GM12878 (cell line): Measurements from ENCODE around the gene CNMD. TPM values are rescaled to one million over a fixed set of nuclear protein-coding genes. Genes with fewer than 3 reads are reported as not detected.

ENCODE experiments used
- ATAC-seq: fragments of 200-7000 bp; cut with Tn5 transposase; 3 replicates; pipeline ENCODE4 v1.9.1; 2020; ENCODE audit warnings: mild to moderate bottlenecking, moderate library complexity
- BruUV-seq: library from RNA; stranded (reverse); fragments of 400-500 nt; replicated peaks from 2 replicates; lab custom pipeline; 2021; lab: Mats Ljungman, UMichigan
- CTCF ChIA-PET: fragments of 300-600 bp; sonication (Branson Sonifier 250); formaldehyde crosslinking; extraction: SDS; loops from one replicate; lab custom pipeline; 2021; ENCODE audit warnings: inconsistent platforms; lab: Yijun Ruan, JAX
- POLR2A ChIA-PET: fragments of 350-600 bp; formaldehyde crosslinking; extraction: SDS; loops from one replicate; lab custom pipeline; 2021; ENCODE audit warnings: inconsistent platforms; lab: Charles Lee
- RAD21 ChIA-PET: fragments of 300-600 bp; sonication (Branson Sonifier 250); formaldehyde crosslinking; loops from one replicate; lab custom pipeline; 2023; ENCODE audit warnings: antibody characterized with exemption; ENCODE audit not compliant: unreplicated experiment; lab: Charles Lee
- SMC1A ChIA-PET: fragments of 300-600 bp; sonication (Branson Sonifier 250); formaldehyde crosslinking; loops from one replicate; lab custom pipeline; 2023; ENCODE audit not compliant: unreplicated experiment, uncharacterized antibody; lab: Charles Lee
- DNase-seq: peaks from one replicate; pipeline ENCODE4 v3.0.0-alpha.2; 2011; ENCODE audit warnings: low read depth, low spot score
- FAIRE-seq: peaks from 3 replicates; lab custom pipeline; 2011; peaks lifted over from hg19 to GRCh38; lab: Jason Lieb, UNC
- H2AFZ ChIP-seq: 2 replicates; pipeline ENCODE4 v1.6.0; 2011; ENCODE audit warnings: low read depth, low read length, control low read depth; ENCODE audit not compliant: control insufficient read depth
- H3K27ac ChIP-seq: 2 replicates; pipeline ENCODE4 v1.5.1; 2011; ENCODE audit warnings: control low read depth; ENCODE audit not compliant: control insufficient read depth, insufficient read depth
- H3K27me3 ChIP-seq, 2 experiments: replicated peaks in 1 of 2; 2 replicates each; pipeline versions ENCODE4 v1.6.0 to v1.6.1; 2011; ENCODE audit warnings: low read length in 1 of 2; ENCODE audit not compliant: control insufficient read depth in 2 of 2, insufficient read depth in 2 of 2
- H3K36me3 ChIP-seq, 2 experiments: 2 replicates each; pipeline ENCODE4 v1.5.1; 2011; ENCODE audit warnings: low read length in 1 of 2; ENCODE audit not compliant: control insufficient read depth in 2 of 2, insufficient read depth in 2 of 2
- H3K4me1 ChIP-seq: 2 replicates; pipeline ENCODE4 v1.6.1; 2011; ENCODE audit warnings: mild to moderate bottlenecking, low read length, moderate library complexity, mixed read lengths; ENCODE audit not compliant: control insufficient read depth, insufficient read depth
- H3K4me2 ChIP-seq: 2 replicates; pipeline ENCODE4 v1.6.0; 2011; ENCODE audit warnings: control low read depth; ENCODE audit not compliant: control insufficient read depth, insufficient read depth
- H3K4me3 ChIP-seq: fragments of 200-600 bp; sonication (generic); 2 replicates; pipeline ENCODE4 v1.5.1; 2016
- H3K79me2 ChIP-seq: 2 replicates; pipeline ENCODE4 v1.6.0; 2011; ENCODE audit warnings: low read length; ENCODE audit not compliant: control insufficient read depth, insufficient read depth
- H3K9ac ChIP-seq: 2 replicates; pipeline ENCODE4 v1.8.0; 2011; ENCODE audit warnings: low read length, control low read depth, mixed read lengths; ENCODE audit not compliant: control insufficient read depth, insufficient read depth
- H3K9me3 ChIP-seq: replicated peaks from 3 replicates; pipeline ENCODE4 v1.5.1; 2011; ENCODE audit warnings: mild to moderate bottlenecking, low read length; ENCODE audit not compliant: control insufficient read depth, insufficient read depth
- H4K20me1 ChIP-seq: 2 replicates; pipeline ENCODE4 v1.6.0; 2011; ENCODE audit not compliant: control insufficient read depth, insufficient read depth
- ATF2 ChIP-seq: IDR thresholded peaks from 2 replicates; pipeline ENCODE4 v1.6.1; 2012; ENCODE audit warnings: low read length, inconsistent platforms
- HCFC1 ChIP-seq: fragments of 150-350 bp; IDR thresholded peaks from 2 replicates; pipeline ENCODE4 v1.6.1; 2014; ENCODE audit warnings: low read length
- KLF5 ChIP-seq: fragments of 450-650 bp; IDR thresholded peaks from 2 replicates; pipeline ENCODE4 v1.6.1; 2014; ENCODE audit warnings: mild to moderate bottlenecking; ENCODE audit not compliant: partially characterized antibody
- MLLT1 ChIP-seq: fragments of 450-650 bp; IDR thresholded peaks from 2 replicates; pipeline ENCODE4 v1.6.1; 2016; ENCODE audit warnings: mild to moderate bottlenecking
- NFXL1 ChIP-seq: fragments of 450-650 bp; IDR thresholded peaks from 2 replicates; pipeline ENCODE4 v1.6.1; 2017; ENCODE audit warnings: antibody characterized with exemption, mild to moderate bottlenecking, borderline replicate concordance
- PAX8 ChIP-seq: fragments of 450-650 bp; IDR thresholded peaks from 2 replicates; pipeline ENCODE4 v1.6.1; 2017; ENCODE audit warnings: mild to moderate bottlenecking, moderate library complexity
- REST ChIP-seq: IDR thresholded peaks from 2 replicates; pipeline ENCODE4 v1.6.1; 2012; ENCODE audit warnings: mild to moderate bottlenecking, low read depth, low read length
- SKIL ChIP-seq: fragments of 450-650 bp; IDR thresholded peaks from 2 replicates; pipeline ENCODE4 v1.6.1; 2017; ENCODE audit warnings: mild to moderate bottlenecking, low read depth, inconsistent platforms; ENCODE audit not compliant: poor library complexity, severe bottlenecking
- TAF1 ChIP-seq: IDR thresholded peaks from 2 replicates; pipeline ENCODE4 v1.6.1; 2011; ENCODE audit warnings: mild to moderate bottlenecking, low read depth, low read length, borderline replicate concordance
- WGBS: methylation state at CpG from one replicate; pipeline ENCODE4 v1.1.6; 2016; ENCODE audit warnings: low lambda C conversion rate; ENCODE audit not compliant: insufficient replicate concordance, insufficient coverage; ENCODE audit errors: missing lambda C conversion rate; 5-methylcytosine and 5-hydroxymethylcytosine counted together
- in situ Hi-C: fragments of 300-500 bp; cut with MboI; formaldehyde crosslinking; loops from 9 replicates; pipeline ENCODE4 v1.14.3; 2018; ENCODE audit warnings: mixed read lengths
- intact Hi-C: fragments of 100-400 bp; cut with micrococcal nuclease; formaldehyde crosslinking; loops from one replicate; pipeline ENCODE4 v1.14.2; 2022; ENCODE audit not compliant: unreplicated experiment
- polyA plus RNA-seq, 11 experiments: library from polyadenylated mRNA; depleted of rRNA in 4 of 11; unstranded in 6 of 11; stranded (reverse) in 5 of 11; fragments of >200 nt; fragmentation: Nextera tagmentation in 4 of 11; fragmentation: Illumina TruSeq in 1 of 11; extraction: Ambion mirVana in 4 of 11; extraction: Trizol in 1 of 11; gene quantifications; 1 replicate in 1 of 11; 2 replicates in 10 of 11; pipeline versions ENCODE4 v1.2.1 to v1.2.3, GENCODE V29; 2011 to 2016; ENCODE audit warnings: inconsistent platforms in 2 of 11, missing spikeins in 2 of 11, low read depth in 1 of 11
- total RNA-seq, 4 experiments: library from RNA; depleted of rRNA in 3 of 4; stranded (reverse); fragments of >200 nt in 3 of 4; fragmentation: Illumina TruSeq in 1 of 4; extraction: Trizol in 1 of 4; gene quantifications; 2 replicates each; pipeline versions ENCODE4 v1.2.1 to v1.2.3, GENCODE V29; 2013 to 2021

The CNMD gene
- total and polyA plus RNA-seq, 10 of the 15 experiments (the other 5 are each of a cell fraction or from before 2014, with no cell fraction given), result 0.31 to 1.6 (median 0.73) TPM

GRCh38 chr13:52746141-52746540, 6.5 kb upstream of the CNMD start:
- ChIA-PET RAD21 (interaction anchor here (0.7 to 3.2 kb wide), 6 partner anchors 10 to 62 kb away, joined by 3 to 16 read pairs (median 4); no protein-coding TSS in a partner anchor), SMC1A (interaction anchor here (0.7 to 7.4 kb wide), 11 partner anchors 8 to 222 kb away, joined by 3 to 52 read pairs (median 4); no protein-coding TSS in a partner anchor), POLR2A (interaction anchor here (1.0 to 1.5 kb wide), 2 partner anchors 17 to 20 kb away, joined by 4 to 5 read pairs; no protein-coding TSS in a partner anchor), CTCF (interaction anchor here (1.1 to 2.4 kb wide), 4 partner anchors 10 to 222 kb away, joined by 3 to 14 read pairs (median 4); no protein-coding TSS in a partner anchor)
- whole genome bisulfite sequencing, result 28% methylated on average over 3 of the region's 3 CpGs
- in situ Hi-C loops, result no loop called here
- Histone ChIP-seq H3K4me2 (no peak overlapping the region), H2AFZ (no peak overlapping the region), H3K9me3 (no peaks in the 10 kb centered on the region), H3K27ac (no peak overlapping the region), H3K4me1 (no peaks in the 10 kb centered on the region), H3K36me3 (no peaks in the 10 kb centered on the region), H3K9ac (no peak overlapping the region), H3K27me3 (no peaks in the 10 kb centered on the region), H3K79me2 (no peaks in the 10 kb centered on the region), H3K4me3 (no peak overlapping the region), H4K20me1 (no peaks in the 10 kb centered on the region)
- no peak for FAIRE-seq
- no peak for ATAC-seq
- BruUV-seq, result no TSS peak
- intact Hi-C loops, result no loop called here
- no peak for DNase-seq
- TF ChIP-seq MLLT1 (no peak), REST (no peak), TAF1 (no peak), ATF2 (no peak), KLF5 (no peak), SKIL (no peak), NFXL1 (no peak), PAX8 (no peak), HCFC1 (no peak)
